CD4-positive, alpha-beta memory T cell (primary cell): ENCODE measurements around the gene RYR1. TPM values are rescaled to one million over a fixed set of nuclear protein-coding genes. Genes with fewer than 3 reads are reported as not detected.
"Not testable (repeated sequence)": the region's sequence is repeated elsewhere in the genome, so short reads cannot be mapped to it uniquely, and the experiment has no call there.

Experiments used
- CTCF ChIA-PET: fragments of 350-600 bp; sonication (Branson Sonifier 250); formaldehyde crosslinking; loops from one replicate; lab custom pipeline; 2021; ENCODE audit warnings: inconsistent platforms; ENCODE audit not compliant: partially characterized antibody; lab: Charles Lee
- POLR2A ChIA-PET: fragments of 350-600 bp; sonication (Branson Sonifier 250); formaldehyde crosslinking; loops from one replicate; lab custom pipeline; 2021; ENCODE audit not compliant: partially characterized antibody; lab: Charles Lee
- DNase-seq, 5 donors: peaks; one replicate each; pipeline versions ENCODE4 v3.0.0 to v3.0.0-alpha.2; 2020 to 2022; ENCODE audit warnings: mixed read lengths in 1 of 5
- H3K27ac ChIP-seq: one replicate; pipeline ENCODE4 v1.7.0; 2013; ENCODE audit warnings: low read depth, low read length
- H3K27me3 ChIP-seq: 2 replicates; pipeline ENCODE4 v1.7.0; 2013; ENCODE audit warnings: mild to moderate bottlenecking, low read length, moderate library complexity; ENCODE audit not compliant: insufficient read depth
- H3K36me3 ChIP-seq: 2 replicates; pipeline ENCODE4 v1.7.0; 2013; ENCODE audit warnings: mild to moderate bottlenecking, low read length, moderate library complexity; ENCODE audit not compliant: insufficient read depth
- H3K4me1 ChIP-seq: 2 replicates; pipeline ENCODE4 v1.7.0; 2013; ENCODE audit warnings: mild to moderate bottlenecking, low read length, moderate library complexity; ENCODE audit not compliant: insufficient read depth
- H3K4me3 ChIP-seq, 2 donors: one replicate each; pipeline ENCODE4 v1.7.0; 2013; ENCODE audit warnings: low read length in 2 of 2, mild to moderate bottlenecking in 1 of 2
- H3K9me3 ChIP-seq, 2 donors: one replicate each; pipeline ENCODE4 v1.7.0; 2013; ENCODE audit warnings: low read length in 2 of 2, control low read depth in 1 of 2; ENCODE audit not compliant: control insufficient read depth in 1 of 2
- H3K27ac Mint-ChIP-seq, 7 donors: one replicate each; pipeline ENCODE4 v1.8.0; 2020 to 2021; ENCODE audit warnings: mixed read lengths in 7 of 7, mild to moderate bottlenecking in 6 of 7, inconsistent platforms in 3 of 7, moderate library complexity in 3 of 7
- H3K27me3 Mint-ChIP-seq, 2 donors: one replicate each; pipeline ENCODE4 v1.8.0; 2020 to 2021; ENCODE audit warnings: mixed read lengths in 2 of 2
- H3K36me3 Mint-ChIP-seq, 2 donors: one replicate each; pipeline ENCODE4 v1.8.0; 2020 to 2021; ENCODE audit warnings: mixed read lengths in 2 of 2, inconsistent platforms in 1 of 2, mild to moderate bottlenecking in 1 of 2
- H3K4me1 Mint-ChIP-seq, 4 donors: one replicate each; pipeline ENCODE4 v1.8.0; 2020 to 2021; ENCODE audit warnings: mixed read lengths in 4 of 4, mild to moderate bottlenecking in 1 of 4
- H3K4me3 Mint-ChIP-seq, 8 donors: one replicate each; pipeline ENCODE4 v1.8.0; 2020 to 2021; ENCODE audit warnings: mixed read lengths in 8 of 8, mild to moderate bottlenecking in 7 of 8, moderate library complexity in 6 of 8, inconsistent platforms in 3 of 8
- H3K9me3 Mint-ChIP-seq, 8 donors: one replicate each; pipeline ENCODE4 v1.8.0; 2020 to 2021; ENCODE audit warnings: mixed read lengths in 8 of 8, mild to moderate bottlenecking in 5 of 8, inconsistent platforms in 3 of 8, moderate library complexity in 1 of 8
- intact Hi-C: fragments of 100-400 bp; cut with micrococcal nuclease; formaldehyde crosslinking; loops from one replicate; pipeline ENCODE4 v1.15.1; 2023
- polyA plus RNA-seq, 2 donors: library from polyadenylated mRNA; unstranded; fragments of 300-500 nt; fragmentation: Illumina TruSeq; gene quantifications; one replicate each; pipeline ENCODE4 v1.2.3, GENCODE V29; 2021
- total RNA-seq, 2 experiments: library from RNA; stranded (reverse); gene quantifications; one replicate each; pipeline ENCODE4 v1.2.3, GENCODE V29; 2021

RYR1 gene
- total and polyA plus RNA-seq, 4 experiments from 2014 or later, result 0.02 to 6.2 (median 2.7) TPM

DNA sequence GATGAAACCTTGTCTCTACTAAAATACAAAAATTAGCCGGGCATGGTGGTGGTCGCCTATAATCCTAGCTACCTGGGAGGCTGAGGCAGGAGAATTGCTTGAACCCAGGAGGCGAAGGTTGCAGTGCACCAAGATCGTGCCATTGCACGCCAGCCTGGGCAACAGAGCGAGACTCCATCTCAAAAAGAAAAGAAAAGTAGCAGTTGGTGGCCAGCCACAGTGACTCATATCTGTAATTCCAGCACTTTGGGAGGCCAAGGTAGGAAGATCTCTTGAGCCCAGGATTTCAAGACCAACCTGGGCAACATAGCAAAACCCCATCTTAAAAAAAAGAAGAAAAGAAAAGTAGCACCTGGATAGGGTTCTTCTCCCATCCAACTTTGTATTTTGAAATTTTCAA lies 79.7 kb downstream of the RYR1 start:
- H3K27me3 ChIP-seq, H3K27me3 Mint-ChIP-seq, H3K9me3 Mint-ChIP-seq, H3K9me3 ChIP-seq, H3K4me3 ChIP-seq, DNase-seq, H3K27ac ChIP-seq, H3K36me3 Mint-ChIP-seq, H3K36me3 ChIP-seq, intact Hi-C loops: not testable (repeated sequence)
- peaks cover 19% of the 10 kb centered on the region for H3K4me1 ChIP-seq
- H3K4me1 Mint-ChIP-seq, result peaks cover 9 to 22% (median 16%) of the 10 kb centered on the region in 4 donors
- H3K27ac Mint-ChIP-seq, result peak overlapping the region in 1 of 7 donors; percentile 17
- H3K4me3 Mint-ChIP-seq, result peak overlapping the region in 1 of 8 donors; percentile 34
- POLR2A ChIA-PET, result interaction anchor here (0.6 to 1.4 kb wide), 4 partner anchors 26 to 574 kb away, joined by 3 to 4 read pairs (median 4); no protein-coding TSS in a partner anchor
- CTCF ChIA-PET, result interaction anchor here (1.1 to 7.2 kb wide), 8 partner anchors 31 to 417 kb away, joined by 3 to 161 read pairs (median 6); partner anchors contain the start of genes ACTN4, FAM98C, MRPS12 and SARS2

DNA sequence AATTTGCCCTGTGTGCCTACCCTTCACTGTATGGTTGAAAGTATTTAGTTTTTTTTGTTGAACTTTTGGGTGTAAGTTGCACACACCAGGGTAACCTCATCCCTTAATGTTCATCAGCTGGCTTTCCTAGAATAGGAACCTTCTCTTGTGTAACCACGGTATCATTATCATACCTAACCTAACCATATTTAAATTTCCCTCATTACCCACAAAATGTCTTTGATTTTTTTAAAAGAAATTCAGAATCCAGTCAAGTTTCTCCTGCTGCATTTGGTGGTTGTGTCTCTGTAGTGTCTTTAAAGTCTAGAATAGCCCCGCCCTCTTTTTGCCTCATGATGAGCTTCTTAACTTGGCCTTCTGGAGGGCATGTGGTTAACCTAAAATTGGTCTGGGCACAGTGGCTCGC lies 80.3 kb downstream of the RYR1 start:
- Mint-ChIP-seq H3K4me3 (peak overlapping the region in 1 of 8 donors; percentile 20), H3K36me3 (no peaks in the 10 kb centered on the region), H3K9me3 (no peaks in the 10 kb centered on the region), H3K4me1 (peaks cover 9 to 22% (median 16%) of the 10 kb centered on the region in 4 donors), H3K27me3 (peaks cover 0 to 2% of the 10 kb centered on the region in 2 donors), H3K27ac (peak overlapping the region in 2 of 7 donors; percentile 25 to 32)
- intact Hi-C loops, result loop anchor here (2.0 kb wide), 1 partner anchor 111 kb away; the partner anchor contains the start of gene FAM98C
- Histone ChIP-seq H3K27me3 (no peaks in the 10 kb centered on the region), H3K27ac (no peak overlapping the region), H3K4me3 (no peak overlapping the region), H3K36me3 (no peaks in the 10 kb centered on the region), H3K9me3 (no peaks in the 10 kb centered on the region), H3K4me1 (peaks cover 19% of the 10 kb centered on the region)
- POLR2A ChIA-PET, result interaction anchor here (0.6 to 1.4 kb wide), 4 partner anchors 25 to 573 kb away, joined by 3 to 4 read pairs (median 4); no protein-coding TSS in a partner anchor
- CTCF ChIA-PET, result interaction anchor here (0.7 to 7.2 kb wide), 10 partner anchors 18 to 417 kb away, joined by 3 to 161 read pairs (median 7); partner anchors contain the start of genes ACTN4, FAM98C, MRPS12 and SARS2
- peak in 4 of 5 donors; percentile 25 to 47 (median 30) for DNase-seq

DNA sequence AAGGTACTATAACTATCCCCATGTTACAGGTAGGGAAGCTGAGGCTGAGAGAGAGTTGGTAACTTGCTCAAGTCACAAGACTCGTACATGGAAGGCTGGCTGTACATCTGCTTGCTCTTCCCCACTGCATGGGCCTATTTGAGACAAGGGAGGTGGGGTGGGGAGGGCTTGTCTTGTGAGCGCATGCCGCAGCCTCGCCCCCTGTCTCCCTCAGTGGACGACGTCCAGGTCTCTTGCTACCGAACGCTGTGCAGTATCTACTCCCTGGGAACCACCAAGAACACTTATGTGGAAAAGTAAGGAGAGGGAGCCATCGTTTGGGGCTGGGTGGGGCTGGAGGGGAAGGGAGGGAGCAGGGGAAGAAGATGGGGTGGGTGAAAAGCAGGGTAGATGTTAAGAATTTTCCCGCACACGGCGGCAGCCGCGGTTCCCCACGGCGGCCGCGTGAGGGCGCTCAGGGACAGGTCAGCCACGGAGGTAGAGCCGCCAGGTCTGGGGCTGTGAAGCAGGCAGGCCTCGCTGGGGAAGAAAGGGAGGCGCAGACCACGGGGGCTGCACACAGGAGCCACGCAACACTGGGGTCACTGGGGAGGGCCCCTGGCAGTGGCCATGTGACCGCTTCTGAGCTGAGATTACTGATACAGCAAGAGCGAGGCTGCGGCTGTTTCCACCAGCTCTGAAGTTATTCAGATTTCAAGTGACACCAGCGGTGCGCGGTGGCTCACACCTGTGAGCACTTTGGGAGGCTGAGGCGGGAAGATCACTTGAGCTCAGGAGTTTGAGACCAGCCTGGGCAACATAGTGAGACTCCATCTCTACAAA lies 81.5 kb downstream of the RYR1 start:
- POLR2A ChIA-PET, result interaction anchor here (0.9 to 1.9 kb wide), 14 partner anchors 9 to 416 kb away, joined by 3 to 21 read pairs (median 6); partner anchors contain the start of genes ACTN4, EIF3K, FAM98C and MAP4K1
- no peaks in the 10 kb centered on the region for H3K36me3 ChIP-seq
- peaks cover 19% of the 10 kb centered on the region for H3K4me1 ChIP-seq
- CTCF ChIA-PET, result interaction anchor here (0.7 to 7.2 kb wide), 35 partner anchors 8 to 519 kb away, joined by 3 to 161 read pairs (median 4); partner anchors contain the start of genes EIF3K, FAM98C, MAP4K1 and MRPS12
- H3K9me3 Mint-ChIP-seq, result no peaks in the 10 kb centered on the region
- H3K27ac Mint-ChIP-seq, result peak overlapping the region in 5 of 7 donors; percentile 35 to 57 (median 43)
- H3K4me3 ChIP-seq, result no peak overlapping the region
- DNase-seq, result peak; percentile 74 to 79 (median 77)
- H3K27me3 ChIP-seq, result no peaks in the 10 kb centered on the region
- H3K4me3 Mint-ChIP-seq, result peak overlapping the region in 3 of 8 donors; percentile 20 to 45 (median 22)
- intact Hi-C loops, result loop anchor here (1.0 to 5.0 kb wide), 7 partner anchors 24 to 415 kb away; partner anchors contain the start of genes FAM98C, MRPS12 and SARS2
- peaks cover 9 to 22% (median 16%) of the 10 kb centered on the region in 4 donors for H3K4me1 Mint-ChIP-seq
- no peak overlapping the region for H3K27ac ChIP-seq
- H3K9me3 ChIP-seq, result no peaks in the 10 kb centered on the region
- H3K27me3 Mint-ChIP-seq, result peaks cover 0 to 2% of the 10 kb centered on the region in 2 donors
- no peaks in the 10 kb centered on the region for H3K36me3 Mint-ChIP-seq

DNA sequence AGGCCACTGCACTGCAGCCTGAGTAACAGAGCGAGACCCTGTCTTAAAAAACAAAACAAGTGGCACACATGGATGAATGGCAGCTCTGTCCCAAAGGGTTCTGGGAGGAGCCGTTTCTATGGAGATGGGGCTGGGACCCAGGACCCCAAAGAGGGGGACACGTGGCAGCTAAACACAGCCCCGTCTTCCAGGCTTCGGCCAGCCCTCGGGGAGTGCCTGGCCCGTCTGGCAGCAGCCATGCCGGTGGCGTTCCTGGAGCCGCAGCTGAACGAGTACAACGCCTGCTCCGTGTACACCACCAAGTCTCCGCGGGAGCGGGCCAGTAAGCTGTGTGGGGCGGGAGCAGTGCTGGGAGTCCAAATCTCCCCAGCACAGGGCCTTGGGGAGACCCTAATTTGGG lies 82.4 kb downstream of the RYR1 start:
- Mint-ChIP-seq H3K9me3 (no peaks in the 10 kb centered on the region), H3K36me3 (no peaks in the 10 kb centered on the region), H3K27me3 (peaks cover 0 to 2% of the 10 kb centered on the region in 2 donors), H3K4me1 (peaks cover 9 to 22% (median 16%) of the 10 kb centered on the region in 4 donors), H3K4me3 (no peak overlapping the region), H3K27ac (no peak overlapping the region)
- no peaks in the 10 kb centered on the region for H3K36me3 ChIP-seq
- ChIA-PET CTCF (interaction anchor here (0.7 to 7.2 kb wide), 34 partner anchors 8 to 518 kb away, joined by 3 to 161 read pairs (median 4); partner anchors contain the start of genes EIF3K, FAM98C, MAP4K1 and MRPS12), POLR2A (interaction anchor here (0.9 to 1.9 kb wide), 14 partner anchors 9 to 415 kb away, joined by 3 to 21 read pairs (median 6); partner anchors contain the start of genes ACTN4, EIF3K, FAM98C and MAP4K1)
- no peak overlapping the region for H3K4me3 ChIP-seq
- no peak overlapping the region for H3K27ac ChIP-seq
- intact Hi-C loops, result loop anchor here (1.0 to 5.0 kb wide), 7 partner anchors 23 to 414 kb away; partner anchors contain the start of genes FAM98C, MRPS12 and SARS2
- H3K9me3 ChIP-seq, result no peaks in the 10 kb centered on the region
- H3K4me1 ChIP-seq, result peaks cover 19% of the 10 kb centered on the region
- no peak for DNase-seq
- H3K27me3 ChIP-seq, result no peaks in the 10 kb centered on the region

DNA sequence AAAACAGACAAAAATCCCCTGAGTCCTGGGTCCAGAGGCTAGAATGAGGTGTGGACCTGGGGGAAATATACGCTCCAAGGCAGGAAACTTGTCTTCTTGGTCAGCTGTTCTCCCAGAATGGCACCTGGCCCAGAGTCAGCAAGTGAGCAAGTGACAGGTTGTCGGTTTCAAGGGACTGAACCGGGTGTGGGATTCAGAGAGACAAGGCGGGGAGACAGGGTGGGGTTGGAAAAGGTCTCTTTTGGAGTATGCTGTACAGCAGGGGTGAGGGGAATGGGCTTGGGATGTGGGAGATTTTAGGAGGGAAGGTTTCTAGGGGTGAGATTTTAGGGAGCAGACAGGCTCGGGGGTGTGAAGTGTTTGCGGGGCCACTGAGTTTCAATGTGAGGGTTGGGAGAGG lies 83.3 kb downstream of the RYR1 start:
- DNase-seq, result no peak
- Histone ChIP-seq H3K36me3 (no peaks in the 10 kb centered on the region), H3K4me1 (peaks cover 19% of the 10 kb centered on the region), H3K27me3 (no peaks in the 10 kb centered on the region), H3K4me3 (no peak overlapping the region), H3K27ac (no peak overlapping the region), H3K9me3 (no peaks in the 10 kb centered on the region)
- Mint-ChIP-seq H3K27me3 (no peaks in the 10 kb centered on the region), H3K4me1 (peaks cover 9 to 22% (median 16%) of the 10 kb centered on the region in 4 donors), H3K4me3 (no peak overlapping the region), H3K27ac (no peak overlapping the region), H3K36me3 (no peaks in the 10 kb centered on the region), H3K9me3 (no peaks in the 10 kb centered on the region)
- ChIA-PET POLR2A (no interaction called here), CTCF (interaction anchor here (1.9 to 7.2 kb wide), 8 partner anchors 15 to 413 kb away, joined by 7 to 161 read pairs (median 36); partner anchors contain the start of genes EIF3K, FAM98C, MAP4K1 and MRPS12)
- intact Hi-C loops, result loop anchor here (5.0 kb wide), 1 partner anchor 40 kb away; no protein-coding TSS in a partner anchor

DNA sequence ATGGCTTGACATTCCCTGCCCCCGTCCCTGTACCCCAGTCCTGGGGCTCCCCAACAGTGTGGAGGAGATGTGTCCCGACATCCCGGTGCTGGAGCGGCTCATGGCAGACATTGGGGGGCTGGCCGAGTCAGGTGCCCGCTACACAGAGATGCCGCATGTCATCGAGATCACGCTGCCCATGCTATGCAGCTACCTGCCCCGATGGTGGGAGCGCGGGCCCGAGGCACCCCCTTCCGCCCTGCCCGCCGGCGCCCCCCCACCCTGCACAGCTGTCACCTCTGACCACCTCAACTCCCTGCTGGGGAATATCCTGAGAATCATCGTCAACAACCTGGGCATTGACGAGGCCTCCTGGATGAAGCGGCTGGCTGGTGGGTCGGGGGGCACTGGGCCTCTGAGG lies 83.8 kb downstream of the RYR1 start:
- Mint-ChIP-seq H3K9me3 (no peaks in the 10 kb centered on the region), H3K4me3 (no peak overlapping the region), H3K4me1 (peaks cover 9 to 22% (median 16%) of the 10 kb centered on the region in 4 donors), H3K36me3 (no peaks in the 10 kb centered on the region), H3K27me3 (no peaks in the 10 kb centered on the region), H3K27ac (no peak overlapping the region)
- Histone ChIP-seq H3K9me3 (no peaks in the 10 kb centered on the region), H3K4me3 (no peak overlapping the region), H3K36me3 (no peaks in the 10 kb centered on the region), H3K27ac (no peak overlapping the region), H3K4me1 (peaks cover 19% of the 10 kb centered on the region), H3K27me3 (no peaks in the 10 kb centered on the region)
- CTCF ChIA-PET, result interaction anchor here (1.1 to 7.2 kb wide), 5 partner anchors 15 to 119 kb away, joined by 3 to 161 read pairs (median 39); partner anchors contain the start of genes EIF3K and FAM98C
- POLR2A ChIA-PET, result no interaction called here
- intact Hi-C loops, result loop anchor here (5.0 kb wide), 1 partner anchor 40 kb away; no protein-coding TSS in a partner anchor
- DNase-seq, result no peak
